NCI-H526 treated with DMSO at 0.1 percent for 48 hours (cell line): ENCODE results near the gene PNPT1.
"Not testable (repeated sequence)": the region's sequence is repeated elsewhere in the genome, so short reads cannot be mapped to it uniquely, and the experiment has no call there.

Experiments used
- DNase-seq: peaks from one replicate; lab custom pipeline; 2025; lab: John Stamatoyannopoulos, UW

Gene PNPT1

DNA sequence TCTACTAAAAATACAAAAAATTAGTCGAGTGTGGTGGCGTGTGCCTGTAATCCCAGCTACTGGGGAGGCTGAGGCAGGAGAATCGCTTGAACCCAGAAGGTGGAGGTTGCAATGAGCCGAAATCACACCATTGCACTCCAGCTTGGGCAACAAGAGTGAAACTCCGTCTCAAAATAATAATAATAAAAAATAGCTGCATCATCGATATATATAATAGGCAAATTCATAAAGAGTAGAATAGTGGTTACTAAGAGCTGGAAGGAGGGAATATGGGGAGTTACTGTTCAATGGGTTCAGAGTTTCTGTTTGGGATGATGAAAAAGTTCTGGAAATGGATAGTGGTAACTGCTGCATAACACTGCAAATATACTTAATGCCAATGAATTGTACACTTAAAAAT, 96.8 kb downstream of the PNPT1 start:
- DNase-seq: not testable (repeated sequence)

- no peak for DNase-seq
Measured at GRCh38 chr2:55595536-55595935, 98.1 kb downstream of the PNPT1 start.

- no peak for DNase-seq
Measured at GRCh38 chr2:55592130-55592529, 101.5 kb downstream of the PNPT1 start.

DNA sequence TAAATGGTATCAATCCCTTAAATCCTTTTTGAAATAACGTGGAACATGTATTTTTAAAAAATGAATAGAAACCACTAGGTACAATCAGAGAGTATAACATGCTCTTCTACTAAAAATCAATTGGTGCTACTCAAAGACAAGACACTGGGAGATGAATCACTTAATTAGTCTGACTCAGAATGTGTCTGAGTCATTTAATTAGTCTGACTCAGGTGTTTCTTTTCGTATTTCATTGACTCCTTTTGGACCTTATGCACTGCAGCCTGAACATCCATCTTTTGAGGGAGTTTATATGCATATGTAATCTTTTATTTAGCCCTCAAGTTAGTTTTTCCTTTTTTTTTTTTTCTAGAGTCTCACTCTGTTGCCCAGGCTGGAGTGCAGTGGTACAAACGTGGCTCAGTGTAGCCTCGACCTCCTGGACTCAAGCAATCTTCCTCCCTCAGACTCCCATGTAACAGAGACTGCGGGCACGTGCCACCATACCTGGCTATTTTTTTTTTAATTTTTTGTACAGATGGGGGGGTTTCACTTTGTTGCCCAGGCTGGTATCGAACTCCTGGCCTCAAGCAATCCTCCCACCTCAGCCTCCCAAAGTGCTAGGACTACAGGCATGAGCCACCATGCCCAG, 102.7 kb downstream of the PNPT1 start:
- no peak for DNase-seq

DNA sequence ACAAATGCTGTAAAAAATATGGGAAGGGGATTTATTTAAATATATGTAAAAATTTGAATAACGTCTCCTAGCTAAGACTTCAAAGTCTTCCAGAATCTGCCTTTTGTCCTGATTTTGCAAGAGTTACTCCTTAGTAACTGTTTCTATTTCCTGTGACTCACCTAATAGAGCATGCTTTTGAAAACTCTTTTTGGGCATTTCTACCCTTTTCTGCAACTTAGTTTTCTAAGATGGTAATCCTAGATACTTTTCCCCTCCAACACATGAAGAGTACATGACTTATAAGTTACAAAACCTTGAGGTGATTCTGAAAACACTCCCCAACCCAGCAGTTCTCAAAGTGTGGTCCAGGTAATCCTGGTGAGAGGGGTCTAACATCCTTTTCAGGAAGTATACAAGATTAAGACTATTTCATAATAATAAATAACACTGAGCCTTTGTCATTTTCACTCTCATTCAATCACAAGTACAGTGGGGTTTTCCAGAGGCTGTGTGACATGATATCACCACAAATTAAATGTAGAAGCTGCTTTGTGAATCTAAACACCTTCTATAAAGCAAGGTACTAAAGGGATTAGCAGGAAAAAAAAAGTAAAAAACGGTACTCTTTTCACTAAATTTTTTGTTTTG, 108.1 kb downstream of the PNPT1 start:
- DNase-seq: no peak
